ENCODE measurements around the gene KNOP1. TPM values are rescaled to one million over a fixed set of nuclear protein-coding genes. Genes with fewer than 3 reads are reported as not detected.
A peak's percentile ranks its signal among the peaks of the same experiment; 100 is the strongest.

The KNOP1 gene
- total and polyA plus RNA-seq, 2 of the 13 experiments (the other 11 are each of a cell fraction or from before 2014, with no cell fraction given), result 21.2 to 57.5 TPM

GRCh38 chr16:19710991-19711545 is 7.0 kb downstream of the KNOP1 start (continued):
- no peak for TF ChIP-seq ZFP91 (CRISPR knock-in tag; IDR thresholded peaks at IDR 0.05; ENCODE audit: borderline replicate concordance)
- no peak for TF ChIP-seq RXRA (CRISPR knock-in tag; IDR thresholded peaks at IDR 0.05)
- TF ChIP-seq PAWR (CRISPR knock-in tag; IDR thresholded peaks at IDR 0.05; ENCODE audit: borderline replicate concordance), result no peak
- 0 out of 2 replicates have a peak, but pooled peaks have one; percentile 51 for TF ChIP-seq MEIS1 (CRISPR knock-in tag; IDR thresholded peaks at IDR 0.05; ENCODE audit: borderline replicate concordance)
- TF ChIP-seq CREB1 (IDR thresholded peaks at IDR 0.05), result no peak
- TF ChIP-seq CREB1 (CRISPR knock-in tag; IDR thresholded peaks at IDR 0.05), result no peak
- no peak for TF ChIP-seq ZSCAN29 (CRISPR knock-in tag; conservative IDR thresholded peaks at IDR 0.05)
- no peak for TF ChIP-seq ZNF431 (CRISPR knock-in tag; IDR thresholded peaks at IDR 0.05; ENCODE audit: borderline replicate concordance, low read depth)
- TF ChIP-seq CCDC6 (CRISPR knock-in tag; IDR thresholded peaks at IDR 0.05), result no peak
- TF ChIP-seq ZNF317 (CRISPR knock-in tag; IDR thresholded peaks at IDR 0.05), result no peak
- peak; percentile 77; the same call in 1 of the 2 replicates for TF ChIP-seq ZC3H13 (CRISPR knock-in tag; IDR thresholded peaks at IDR 0.05)
- no peak for TF ChIP-seq DPF2 (CRISPR knock-in tag; IDR thresholded peaks at IDR 0.05; ENCODE audit: borderline replicate concordance, low read depth)
- no peak for TF ChIP-seq GLMP (CRISPR knock-in tag; IDR thresholded peaks at IDR 0.05; ENCODE audit: borderline replicate concordance)
- TF ChIP-seq ZNF224 (CRISPR knock-in tag; IDR thresholded peaks at IDR 0.05), result no peak
- no peak for TF ChIP-seq ZNF780A (CRISPR knock-in tag; IDR thresholded peaks at IDR 0.05)
- no peak for TF ChIP-seq CBFB (CRISPR knock-in tag; IDR thresholded peaks at IDR 0.05)
- no peak for TF ChIP-seq PHF20 (CRISPR knock-in tag; IDR thresholded peaks at IDR 0.05)
- peak; percentile 14; the same call in 1 of the 2 replicates for TF ChIP-seq SALL1 (CRISPR knock-in tag; IDR thresholded peaks at IDR 0.05)
- TF ChIP-seq ZNF709 (CRISPR knock-in tag; IDR thresholded peaks at IDR 0.05), result no peak
- TF ChIP-seq, protein P1, sequence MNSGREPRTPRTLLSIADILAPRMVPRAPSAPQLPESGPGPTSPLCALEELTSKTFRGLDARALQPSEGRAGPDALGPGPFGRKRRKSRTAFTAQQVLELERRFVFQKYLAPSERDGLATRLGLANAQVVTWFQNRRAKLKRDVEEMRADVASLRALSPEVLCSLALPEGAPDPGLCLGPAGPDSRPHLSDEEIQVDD (CRISPR knock-in tag; IDR thresholded peaks at IDR 0.05; ENCODE audit: borderline replicate concordance), result 0 out of 2 replicates have a peak, but pooled peaks have one; percentile 18
- no peak for TF ChIP-seq FOXK2 (IDR thresholded peaks at IDR 0.05)
- TF ChIP-seq ZFX (CRISPR knock-in tag; IDR thresholded peaks at IDR 0.05; ENCODE audit: low read depth), result peak; percentile 38; the same call in 1 of the 2 replicates
- TF ChIP-seq TEAD3 (CRISPR knock-in tag; optimal IDR thresholded peaks at IDR 0.05; ENCODE audit: borderline replicate concordance), result no peak
- no peak for TF ChIP-seq KDM4B (CRISPR knock-in tag; IDR thresholded peaks at IDR 0.05)
- TF ChIP-seq ZNF572 (CRISPR knock-in tag; IDR thresholded peaks at IDR 0.05), result peak; percentile 65; the same call in 1 of the 2 replicates

Data from HepG2 (cell line).